Type B pancreatic cell (in vitro differentiated cells): ENCODE measurements around the gene INSM1. TPM values are rescaled to one million over a fixed set of nuclear protein-coding genes. Genes with fewer than 3 reads are reported as not detected.
A peak's percentile ranks its signal among the peaks of the same experiment; 100 is the strongest.

Experiments
- DNase-seq: peaks from one replicate; pipeline ENCODE4 v3.0.0; 2021; ENCODE audit warnings: mixed read lengths; ENCODE audit not compliant: unreplicated experiment; ENCODE audit errors: extremely low spot score
- H3K27ac Mint-ChIP-seq: 2 replicates; pipeline ENCODE4 v1.8.0; 2021; ENCODE audit warnings: mild to moderate bottlenecking, mixed read lengths
- H3K27me3 Mint-ChIP-seq: 2 replicates; pipeline ENCODE4 v1.8.0; 2021; ENCODE audit warnings: mixed read lengths
- H3K36me3 Mint-ChIP-seq: 2 replicates; pipeline ENCODE4 v1.8.0; 2021; ENCODE audit warnings: mixed read lengths
- H3K4me1 Mint-ChIP-seq: one replicate; pipeline ENCODE4 v1.8.0; 2021; ENCODE audit warnings: mixed read lengths; ENCODE audit not compliant: unreplicated experiment
- H3K4me3 Mint-ChIP-seq: 2 replicates; pipeline ENCODE4 v1.8.0; 2021; ENCODE audit warnings: mild to moderate bottlenecking, mixed read lengths
- H3K9me3 Mint-ChIP-seq: 2 replicates; pipeline ENCODE4 v1.8.0; 2021; ENCODE audit warnings: mixed read lengths
- CTCF ChIP-seq: fragments of 200-600 bp; sonication (generic); conservative IDR thresholded peaks from 2 replicates; pipeline ENCODE4 v1.5.0; 2021; ENCODE audit warnings: antibody characterized with exemption, mild to moderate bottlenecking
- long read RNA-seq: library from polyadenylated mRNA; unstranded; transcript quantifications from one replicate; pipeline ENCODE4 v2.0.0, GENCODE V29; 2020
- total RNA-seq: library from RNA; stranded (reverse); gene quantifications from 2 replicates; pipeline ENCODE4 v1.2.1, GENCODE V29; 2021; ENCODE audit warnings: low replicate concordance

The INSM1 gene
- total RNA-seq: 36.0 and 70.2 TPM in 2 replicates
- long read RNA-seq, transcript INSM1-201 (1 exons, 2,829 nt): major isoform, 6 of 6 reads
- long read RNA-seq, partial matches to known transcripts: 0 of 6 reads
- long read RNA-seq, other reads (novel, unspliced or antisense): 0 of 6 reads

DNA sequence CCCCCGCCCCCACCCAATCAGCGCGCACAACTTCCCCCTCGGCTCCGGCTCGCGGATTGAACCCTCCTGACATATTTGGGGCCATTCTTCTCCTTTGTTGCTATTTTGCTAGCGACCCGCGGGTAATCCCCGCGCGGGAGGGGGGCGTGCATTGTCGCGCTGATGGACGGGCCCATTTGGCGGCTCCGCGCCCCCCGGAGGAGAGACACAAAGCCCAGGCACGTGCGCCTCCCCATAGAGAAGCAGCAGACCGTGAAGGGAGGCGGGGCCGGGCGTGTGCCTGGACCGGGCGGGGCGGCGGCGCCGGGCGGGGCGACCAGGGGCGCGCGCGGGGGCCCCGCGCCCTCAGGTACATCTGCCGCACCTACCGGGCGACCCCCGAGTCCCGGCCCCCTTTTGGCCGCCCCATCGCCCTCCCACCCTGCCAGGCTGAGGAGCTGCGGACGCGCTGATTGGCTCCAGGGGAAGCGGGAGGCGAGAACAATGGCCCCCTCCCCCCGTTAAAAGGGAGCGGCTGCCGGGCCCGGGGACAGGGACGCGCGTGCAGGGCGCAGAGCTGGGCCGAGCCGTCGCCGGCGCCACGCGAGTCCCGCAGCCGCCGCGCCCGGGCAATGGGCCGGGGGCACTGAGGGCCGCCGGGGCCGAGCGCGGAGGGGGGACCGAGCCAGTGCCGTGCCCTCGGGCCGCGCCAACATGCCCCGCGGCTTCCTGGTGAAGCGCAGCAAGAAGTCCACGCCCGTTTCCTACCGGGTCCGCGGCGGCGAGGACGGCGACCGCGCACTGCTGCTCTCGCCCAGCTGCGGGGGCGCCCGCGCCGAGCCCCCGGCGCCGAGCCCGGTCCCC lies at the start of gene INSM1:
Gene INSM1 (plus strand): TSS at position 530 of the 843 bp plus-strand sequence. CDS start 164 bp downstream, at position 694.
- peaks cover 80% of the 10 kb centered on the region for H3K27me3 Mint-ChIP-seq
- peaks cover 11% of the 10 kb centered on the region for H3K4me1 Mint-ChIP-seq
- no peak for TF ChIP-seq CTCF
- H3K36me3 Mint-ChIP-seq: no peaks in the 10 kb centered on the region
- no peaks in the 10 kb centered on the region for H3K9me3 Mint-ChIP-seq
- DNase-seq: no peak
- peak within 1 kb of the TSS; percentile 74 for H3K27ac Mint-ChIP-seq
- peak within 1 kb of the TSS; percentile 84 for H3K4me3 Mint-ChIP-seq

- Mint-ChIP-seq H3K27ac (no peak overlapping the region), H3K27me3 (no peaks in the 10 kb centered on the region), H3K4me3 (no peak overlapping the region), H3K36me3 (no peaks in the 10 kb centered on the region), H3K9me3 (peaks cover 12% of the 10 kb centered on the region), H3K4me1 (no peaks in the 10 kb centered on the region)
- TF ChIP-seq CTCF: no peak
- DNase-seq: no peak
These were observed 49.3 kb upstream of the INSM1 start for GRCh38 chr20:20318365-20319161.

- no peak for TF ChIP-seq CTCF
- H3K4me3 Mint-ChIP-seq: no peak overlapping the region
- peaks cover 3% of the 10 kb centered on the region for H3K27me3 Mint-ChIP-seq
- no peaks in the 10 kb centered on the region for H3K4me1 Mint-ChIP-seq
- H3K27ac Mint-ChIP-seq: no peak overlapping the region
- no peak for DNase-seq
- H3K9me3 Mint-ChIP-seq: peaks cover 12% of the 10 kb centered on the region
- H3K36me3 Mint-ChIP-seq: no peaks in the 10 kb centered on the region
These were observed 46.8 kb upstream of the INSM1 start for GRCh38 chr20:20321134-20321533.

- no peak for TF ChIP-seq CTCF
These were observed 46.0 kb upstream of the INSM1 start for GRCh38 chr20:20321917-20322316.

GRCh38 chr20:20322912-20323311 lies 45.0 kb upstream of the INSM1 start:
- no peak for TF ChIP-seq CTCF
- H3K36me3 Mint-ChIP-seq: no peaks in the 10 kb centered on the region
- H3K27me3 Mint-ChIP-seq: peaks cover 3% of the 10 kb centered on the region

More at GRCh38 chr20:20321917-20322316, 46.0 kb upstream of the INSM1 start:
- DNase-seq: no peak
- Mint-ChIP-seq H3K9me3 (peaks cover 12% of the 10 kb centered on the region), H3K4me1 (no peaks in the 10 kb centered on the region), H3K36me3 (no peaks in the 10 kb centered on the region), H3K27me3 (peaks cover 3% of the 10 kb centered on the region), H3K4me3 (no peak overlapping the region), H3K27ac (no peak overlapping the region)

More at GRCh38 chr20:20322912-20323311, 45.0 kb upstream of the INSM1 start:
- Mint-ChIP-seq H3K4me1 (no peaks in the 10 kb centered on the region), H3K9me3 (peaks cover 12% of the 10 kb centered on the region), H3K4me3 (no peak overlapping the region), H3K27ac (no peak overlapping the region)
- DNase-seq: no peak
